ENCODE data around the gene MTRF1. TPM values are rescaled to one million over a fixed set of nuclear protein-coding genes. Genes with fewer than 3 reads are reported as not detected.

MTRF1 gene
- total and polyA plus RNA-seq, 9 of the 15 experiments (the other 6 are each of a cell fraction or from before 2014, with no cell fraction given): 12.5 to 33.7 (median 20.1) TPM

GRCh38 chr13:41263261-41263971 lies at the start of gene MTRF1 (continued):
- TF ChIP-seq ZBTB40 (IDR thresholded peaks at IDR 0.05): peak; percentile 99
- no peak for TF ChIP-seq ZBTB40 (CRISPR knock-in tag; IDR thresholded peaks at IDR 0.05)
- TF ChIP-seq CTCF (IDR thresholded peaks at IDR 0.05 in 2 of 3, conservative IDR thresholded peaks at IDR 0.05 in 1 of 3; ENCODE audit: insufficient read depth in 2 of 3, low read depth in 1 of 3, low read length in 3 of 3): no peak
- no peak for TF ChIP-seq ZNF41 (CRISPR knock-in tag; conservative IDR thresholded peaks at IDR 0.05)
- TF ChIP-seq ZBTB11 (CRISPR knock-in tag; IDR thresholded peaks at IDR 0.05): peak; percentile 90 to 99 (median 97)
- TF ChIP-seq TRIM25 (IDR thresholded peaks at IDR 0.05; ENCODE audit: borderline replicate concordance): no peak
- TF ChIP-seq GTF2E2 (tag; IDR thresholded peaks at IDR 0.05): no peak
- TF ChIP-seq ZNF217 (CRISPR knock-in tag; IDR thresholded peaks at IDR 0.05): no peak
- TF ChIP-seq EP400 (IDR thresholded peaks at IDR 0.05): peak; percentile 73
